ENCODE results near the gene SLC7A10.

DNA sequence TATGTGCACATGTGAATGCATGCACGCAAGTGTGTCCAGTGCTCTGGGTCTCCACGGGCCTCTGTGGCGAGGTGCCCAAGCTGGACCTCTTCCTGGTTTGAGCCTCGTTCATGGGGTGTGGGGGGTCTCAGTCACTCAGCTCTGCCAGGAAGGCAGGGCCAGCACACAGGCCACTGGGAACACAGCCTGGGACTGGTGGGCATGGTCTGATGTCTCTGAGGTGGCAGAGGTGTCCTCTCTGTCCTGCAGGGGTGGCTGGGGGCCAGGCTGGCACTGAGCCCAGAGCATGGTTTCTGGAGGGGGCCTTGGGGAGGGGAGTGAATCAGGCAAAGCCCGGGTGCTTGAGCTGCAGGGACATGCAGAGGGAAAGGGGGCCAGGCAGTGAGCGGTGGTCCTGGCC, 22.1 kb downstream of the SLC7A10 start:
- TF ChIP-seq, protein P1, sequence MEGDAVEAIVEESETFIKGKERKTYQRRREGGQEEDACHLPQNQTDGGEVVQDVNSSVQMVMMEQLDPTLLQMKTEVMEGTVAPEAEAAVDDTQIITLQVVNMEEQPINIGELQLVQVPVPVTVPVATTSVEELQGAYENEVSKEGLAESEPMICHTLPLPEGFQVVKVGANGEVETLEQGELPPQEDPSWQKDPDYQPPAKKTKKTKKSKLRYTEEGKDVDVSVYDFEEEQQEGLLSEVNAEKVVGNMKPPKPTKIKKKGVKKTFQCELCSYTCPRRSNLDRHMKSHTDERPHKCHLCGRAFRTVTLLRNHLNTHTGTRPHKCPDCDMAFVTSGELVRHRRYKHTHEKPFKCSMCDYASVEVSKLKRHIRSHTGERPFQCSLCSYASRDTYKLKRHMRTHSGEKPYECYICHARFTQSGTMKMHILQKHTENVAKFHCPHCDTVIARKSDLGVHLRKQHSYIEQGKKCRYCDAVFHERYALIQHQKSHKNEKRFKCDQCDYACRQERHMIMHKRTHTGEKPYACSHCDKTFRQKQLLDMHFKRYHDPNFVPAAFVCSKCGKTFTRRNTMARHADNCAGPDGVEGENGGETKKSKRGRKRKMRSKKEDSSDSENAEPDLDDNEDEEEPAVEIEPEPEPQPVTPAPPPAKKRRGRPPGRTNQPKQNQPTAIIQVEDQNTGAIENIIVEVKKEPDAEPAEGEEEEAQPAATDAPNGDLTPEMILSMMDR (IDR thresholded peaks at IDR 0.05) = no peak
- TF ChIP-seq EP300 (IDR thresholded peaks at IDR 0.05) (no peak), POLR2A (IDR thresholded peaks at IDR 0.05; ENCODE audit: low read depth) (no peak)

Data from esophagus muscularis mucosa (tissue), 4 donors.